ENCODE measurements around the gene GNA12.

GRCh38 chr7:2718296-2718965 lies 125.7 kb downstream of the GNA12 start:
- TF ChIP-seq CTCF (IDR thresholded peaks at IDR 0.05 in 4 of 5, conservative IDR thresholded peaks at IDR 0.05 in 1 of 5): no peak
- TF ChIP-seq POLR2A (IDR thresholded peaks at IDR 0.05): no peak
